ENCODE measurements around the gene CCBE1.
"Not testable (repeated sequence)": the region's sequence is repeated elsewhere in the genome, so short reads cannot be mapped to it uniquely, and the experiment has no call there.

Gene CCBE1

DNA sequence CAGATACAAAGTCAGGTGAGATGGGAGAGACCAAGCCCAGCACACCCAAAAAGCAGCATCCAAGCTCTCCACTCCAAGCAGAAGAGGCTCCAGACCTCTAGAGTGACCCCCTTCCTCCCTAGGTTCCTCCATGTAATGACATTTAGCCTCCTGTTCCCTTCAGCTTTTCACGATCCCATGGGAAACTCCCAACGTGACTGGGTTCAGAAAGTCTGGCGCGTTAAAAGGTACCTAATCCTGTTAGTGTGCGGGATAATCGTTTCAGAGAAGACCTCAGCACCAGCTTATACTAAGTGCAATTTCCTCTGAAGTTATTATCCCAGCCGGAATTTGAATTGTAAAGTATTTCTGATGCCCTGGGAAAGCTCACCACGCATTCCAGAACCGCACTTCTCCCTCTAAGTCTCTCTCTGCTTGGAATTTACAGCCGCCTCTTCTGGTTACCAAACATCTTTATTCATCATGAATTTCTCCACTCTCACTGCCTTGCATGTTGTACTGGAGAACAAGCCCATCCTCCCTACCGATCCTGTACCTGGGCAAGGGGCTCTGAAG, 46.9 kb downstream of the CCBE1 start:
- DNase-seq: no peak

DNA sequence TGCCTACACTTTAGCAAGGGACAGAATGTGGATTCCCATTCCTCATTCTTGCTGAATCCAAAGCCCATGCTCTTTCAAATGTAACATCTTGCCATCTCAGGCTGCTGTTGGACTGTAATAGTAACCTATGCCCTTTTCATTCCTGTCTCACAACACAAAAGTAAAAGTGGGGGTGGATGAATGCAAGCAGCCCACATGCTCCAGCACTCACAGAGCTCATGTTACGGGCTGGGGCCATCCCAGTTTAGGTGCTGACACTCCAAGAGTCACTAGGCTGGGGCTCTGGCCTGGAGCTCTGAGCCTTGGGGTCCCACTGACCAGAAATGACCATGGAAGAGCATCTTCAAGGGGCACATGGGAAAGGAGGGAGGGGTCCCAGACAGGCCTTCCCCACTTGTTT, 47.6 kb downstream of the CCBE1 start:
- no peak for DNase-seq

DNA sequence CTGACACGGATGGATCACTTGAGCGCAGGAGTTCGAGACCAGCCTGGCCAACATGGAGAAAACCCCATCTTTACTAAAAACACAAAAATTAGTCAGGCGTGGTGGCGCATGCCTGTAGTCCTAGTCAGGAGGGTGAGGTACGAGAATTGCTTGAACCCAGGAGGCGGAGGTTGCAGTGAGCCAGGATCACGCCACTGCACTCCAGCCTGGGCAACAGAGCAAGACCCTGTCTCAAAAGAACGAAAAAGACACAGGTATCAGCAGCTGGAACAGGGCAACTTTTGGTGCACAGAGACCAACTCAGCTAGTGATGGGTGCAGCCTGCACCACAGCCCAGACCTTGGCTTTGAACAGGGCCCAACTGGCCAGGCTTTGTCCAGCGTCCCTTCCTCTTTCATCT, 48.8 kb downstream of the CCBE1 start:
- DNase-seq: not testable (repeated sequence)

DNA sequence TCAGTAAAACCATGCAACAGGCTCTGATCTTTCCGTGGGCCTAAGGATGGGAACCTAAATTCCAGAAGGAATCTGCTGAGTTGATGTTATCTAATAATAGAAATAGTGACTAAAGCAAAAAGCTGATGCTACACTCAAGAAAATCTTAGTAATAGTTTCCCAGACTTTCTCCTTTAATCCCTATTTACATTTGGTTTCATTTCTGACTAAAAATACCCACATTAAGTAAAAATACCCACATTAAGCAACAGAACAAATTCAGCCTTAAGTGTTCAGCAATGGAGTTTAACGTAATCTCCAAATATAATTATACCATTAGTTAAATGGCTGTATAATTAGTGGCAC, 50.3 kb downstream of the CCBE1 start:
- no peak for DNase-seq

DNA sequence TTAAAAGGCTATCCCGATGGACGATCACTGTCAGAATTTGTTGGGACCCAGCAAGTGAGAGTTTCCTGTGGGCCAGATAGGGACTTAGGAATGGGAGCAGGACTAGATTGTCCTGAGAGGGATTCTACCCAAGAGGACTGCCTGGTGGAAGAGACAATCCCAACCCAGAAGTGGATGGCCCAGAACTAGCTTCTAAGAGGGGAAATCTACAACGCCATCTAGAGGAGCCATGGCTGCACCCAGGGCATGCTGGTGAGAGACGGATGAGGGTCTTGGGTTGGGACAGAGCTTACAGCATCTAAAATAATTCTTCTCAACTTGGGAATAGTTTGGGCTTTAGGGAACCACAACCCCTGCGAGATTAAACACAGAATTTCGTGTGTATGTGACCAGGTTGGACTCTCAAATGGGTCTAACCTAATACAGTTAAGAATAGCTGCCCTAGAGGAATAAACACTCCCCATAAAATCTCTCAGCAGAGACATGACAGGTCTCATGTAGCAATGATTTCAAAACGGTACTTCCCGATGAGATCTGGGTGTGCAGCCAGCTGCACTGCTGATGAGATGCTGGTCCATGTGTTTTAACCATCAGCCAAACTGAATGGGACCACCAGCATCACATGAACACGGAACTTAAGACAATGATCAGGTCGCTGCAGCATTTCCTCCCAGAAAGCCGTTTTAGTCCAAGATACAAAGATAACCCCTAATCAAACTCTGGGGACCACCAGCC, 50.8 kb downstream of the CCBE1 start:
- no peak for DNase-seq

DNA sequence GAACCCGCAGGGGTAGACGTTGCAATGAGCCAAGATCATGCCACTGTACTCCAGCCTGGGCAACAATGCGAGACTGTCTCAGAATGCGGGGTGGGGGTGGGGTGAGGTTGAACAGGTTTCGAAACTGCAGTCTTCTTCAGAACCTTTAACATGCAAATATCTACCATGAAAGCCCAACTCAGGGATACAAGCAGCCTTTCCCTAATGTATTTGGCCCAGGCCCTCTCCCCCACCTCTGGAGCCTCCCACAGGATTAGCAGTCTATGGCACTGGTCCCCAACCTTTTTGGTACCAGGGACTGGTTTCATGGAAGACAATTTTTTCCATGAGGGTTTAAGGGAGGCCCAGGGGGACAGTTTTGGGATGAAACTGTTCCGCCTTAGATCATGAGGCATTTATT, 53.5 kb downstream of the CCBE1 start:
- DNase-seq: no peak

DNA sequence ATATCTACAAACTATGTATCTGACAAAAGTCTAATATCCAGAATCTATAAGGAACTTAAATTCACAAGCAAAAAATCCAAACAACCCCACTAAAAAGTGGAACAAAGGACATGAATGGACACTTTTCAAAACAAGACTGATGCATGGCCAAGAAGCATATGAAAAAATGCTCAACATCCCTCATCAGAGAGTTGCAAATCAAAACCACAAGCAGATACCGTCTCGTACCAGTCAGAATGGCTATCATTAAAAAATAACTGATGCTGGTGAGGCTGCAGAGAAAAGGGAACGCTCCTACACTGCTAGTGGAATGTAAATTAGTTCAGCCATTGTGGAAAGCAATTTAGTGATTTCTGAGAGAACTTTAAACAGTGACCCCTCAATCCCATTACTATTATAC, 56.5 kb downstream of the CCBE1 start:
- no peak for DNase-seq

DNA sequence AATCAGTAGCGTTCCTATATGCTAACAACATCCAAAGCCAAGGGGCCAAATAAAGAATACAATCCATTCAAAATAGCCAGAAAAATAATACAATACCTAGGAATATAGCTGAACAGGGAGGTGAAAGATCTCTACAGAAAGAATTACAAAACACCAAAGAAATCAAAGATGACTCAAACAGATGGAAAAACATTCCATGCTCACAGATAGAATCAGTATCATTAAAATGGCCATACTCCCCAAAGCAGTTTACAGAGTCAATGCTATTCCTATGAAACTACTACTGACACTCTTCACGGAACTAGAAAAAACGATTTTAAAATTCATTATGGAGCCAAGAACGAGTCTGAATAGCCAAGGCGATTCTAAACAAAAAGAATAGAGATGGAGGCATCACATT, 57.4 kb downstream of the CCBE1 start:
- no peak for DNase-seq

DNA sequence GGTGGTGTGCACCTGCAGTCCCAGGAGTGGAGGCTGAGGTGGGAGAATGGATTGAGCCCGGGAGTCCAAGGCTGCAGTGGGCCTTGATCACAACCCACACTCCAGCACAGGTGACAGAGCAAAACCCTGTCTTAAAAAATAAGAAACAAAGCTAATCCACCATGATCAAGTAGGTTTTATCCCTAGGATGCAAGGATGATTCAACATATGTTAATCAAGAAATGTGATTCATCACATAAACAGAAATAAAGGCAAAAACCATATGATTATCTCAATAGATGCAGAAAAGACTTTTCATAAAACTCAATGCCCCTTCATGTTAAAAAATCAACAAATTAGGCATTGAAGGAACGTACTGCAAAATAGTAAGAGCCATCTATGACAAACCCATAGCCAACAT, 58.1 kb downstream of the CCBE1 start:
- no peak for DNase-seq

DNA sequence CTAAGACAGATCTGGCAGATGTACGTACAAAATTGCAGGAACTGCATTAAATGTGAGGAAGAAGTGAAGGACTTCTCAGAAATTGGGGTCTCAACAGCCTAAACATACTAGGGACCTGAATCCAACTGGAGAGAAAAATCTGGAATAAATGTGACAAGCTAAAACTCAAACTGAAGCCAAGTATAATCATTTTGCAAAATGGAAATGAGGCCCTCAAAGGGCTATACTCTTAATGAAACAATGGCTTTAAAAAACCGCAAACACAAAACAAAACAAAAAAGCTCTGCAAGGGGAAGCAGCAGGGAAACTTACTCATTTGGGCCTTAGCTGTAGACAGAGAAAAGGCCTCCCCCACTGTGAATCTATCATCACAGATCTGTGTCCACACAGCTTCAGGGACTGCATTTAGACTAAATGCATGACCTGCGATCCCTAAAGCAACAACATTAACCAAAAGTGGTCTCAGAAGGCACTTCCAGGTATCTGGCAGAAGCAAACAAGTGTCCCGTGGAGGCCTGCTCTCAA, 63.2 kb downstream of the CCBE1 start:
- no peak for DNase-seq

DNA sequence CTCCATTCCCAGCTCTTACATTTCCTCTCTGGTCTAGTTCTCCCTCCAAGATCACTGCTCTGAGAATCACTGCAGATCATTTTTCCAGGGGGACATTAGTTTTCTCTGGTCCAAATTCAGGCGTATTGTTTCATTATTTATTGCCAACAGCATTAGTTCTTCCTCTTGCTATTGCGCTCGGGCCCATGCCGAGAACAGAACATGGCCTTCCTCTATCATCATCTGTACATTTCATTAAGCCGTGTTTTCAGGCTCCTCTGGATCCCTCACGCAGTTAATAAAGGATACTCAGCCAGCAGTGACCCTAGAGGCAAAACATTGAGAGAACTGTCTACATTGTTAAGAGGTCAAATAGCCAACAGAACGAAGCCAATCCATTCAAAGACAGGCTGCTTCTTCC, 63.9 kb downstream of the CCBE1 start:
- no peak for DNase-seq

DNA sequence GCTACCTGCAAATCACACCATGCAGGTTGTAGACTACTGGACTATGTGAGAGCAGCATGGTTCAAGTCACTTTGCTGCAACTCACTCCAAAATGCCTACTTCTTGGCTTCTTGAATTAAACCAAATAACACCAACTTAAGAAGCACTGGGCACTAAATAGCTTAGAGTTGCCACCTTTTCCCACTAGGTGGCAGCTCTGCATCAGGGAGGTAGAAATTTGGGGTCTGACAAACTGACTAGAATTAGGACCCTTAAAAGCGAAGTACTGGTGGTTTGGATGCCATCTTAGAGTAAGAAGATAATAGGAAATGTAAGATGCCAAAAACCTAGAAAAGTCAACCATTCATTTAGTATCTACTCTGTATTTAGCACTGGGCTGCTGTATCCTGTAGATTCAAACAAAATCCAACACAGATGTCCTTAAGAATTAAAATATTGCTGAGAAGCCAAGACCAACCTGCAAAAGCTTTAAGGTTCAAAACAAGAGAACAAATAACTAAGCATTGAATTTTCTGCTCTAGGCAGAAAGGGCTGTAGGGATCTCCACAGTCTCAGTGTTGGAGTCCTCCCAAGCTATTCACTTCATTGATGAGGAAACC, 65.5 kb downstream of the CCBE1 start:
- DNase-seq: peak; percentile 26

DNA sequence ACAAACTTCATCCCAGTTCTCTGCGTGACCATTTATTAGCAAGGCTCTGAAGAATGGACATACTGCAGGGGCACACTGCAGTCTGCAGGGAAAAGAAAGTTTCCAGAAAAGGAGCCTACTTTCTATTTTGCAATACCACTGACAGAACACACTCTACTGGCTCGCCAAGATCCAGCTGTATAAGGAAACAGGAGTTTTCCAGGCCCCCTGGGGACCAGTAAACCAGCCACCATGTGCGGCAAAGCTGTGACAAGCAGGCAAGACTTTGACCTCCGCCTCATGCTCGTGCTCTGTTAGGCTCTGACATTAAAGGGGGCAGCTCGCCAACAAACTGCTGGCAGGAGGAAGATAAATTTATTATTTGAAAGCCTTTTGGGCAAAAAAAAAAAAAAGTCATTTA, 67.3 kb downstream of the CCBE1 start:
- no peak for DNase-seq

DNA sequence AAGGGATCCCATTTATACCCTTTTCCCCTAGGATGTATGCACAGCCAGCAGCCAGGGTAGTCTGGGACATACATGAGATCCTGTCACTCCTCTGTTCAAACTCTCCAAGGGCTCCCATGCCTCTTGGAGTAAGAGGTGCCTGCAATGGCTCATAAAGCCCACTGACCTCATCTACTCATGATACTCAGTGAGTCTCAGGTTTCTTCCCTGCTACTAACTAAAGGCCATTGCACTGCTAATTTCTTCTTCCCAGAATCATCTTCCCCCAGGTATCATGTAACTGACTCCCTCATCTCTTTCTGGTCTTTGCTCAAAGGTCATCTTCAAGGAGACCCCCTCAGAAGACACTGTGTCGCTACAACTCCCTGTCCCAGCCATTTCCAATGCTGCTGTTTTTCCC, 68.2 kb downstream of the CCBE1 start:
- no peak for DNase-seq

DNA sequence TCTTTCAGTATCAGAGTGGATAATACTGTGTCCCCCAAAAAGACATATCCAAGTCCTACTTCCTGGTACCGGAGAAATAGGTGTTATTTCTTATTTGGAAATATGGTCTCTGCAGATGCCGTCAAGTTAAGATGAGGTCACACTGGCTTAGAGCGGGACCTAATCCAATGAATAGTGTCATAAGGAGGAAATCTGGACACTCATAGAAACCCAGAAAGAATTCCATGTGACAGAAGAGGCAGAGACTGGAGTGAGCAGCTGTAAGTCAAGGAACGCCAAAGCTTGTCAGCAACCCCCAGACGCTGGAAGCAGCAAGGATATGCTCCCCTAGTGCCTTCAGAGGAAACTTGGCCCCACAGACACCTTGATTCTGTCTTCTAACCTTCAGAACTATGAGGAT, 69.8 kb downstream of the CCBE1 start:
- DNase-seq: no peak

DNA sequence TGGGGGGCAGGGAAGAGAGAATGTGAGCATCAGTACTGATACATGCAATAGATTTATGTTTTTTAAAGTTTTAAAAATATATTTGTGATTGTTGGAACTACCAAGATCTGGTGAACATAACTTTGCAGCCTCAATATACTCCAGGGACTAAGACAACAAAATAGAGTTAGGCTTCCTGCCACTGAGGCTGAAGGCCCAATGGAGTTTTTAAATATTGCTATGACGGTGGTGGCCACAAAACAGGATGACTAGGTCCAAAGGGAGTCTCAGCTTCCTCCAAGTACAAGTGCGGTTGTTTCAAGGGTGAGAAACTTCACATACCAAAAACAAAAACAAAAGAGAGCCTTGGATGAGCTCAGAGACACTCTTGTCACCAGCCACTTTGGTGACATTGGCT, 72.9 kb downstream of the CCBE1 start:
- DNase-seq: no peak

DNA sequence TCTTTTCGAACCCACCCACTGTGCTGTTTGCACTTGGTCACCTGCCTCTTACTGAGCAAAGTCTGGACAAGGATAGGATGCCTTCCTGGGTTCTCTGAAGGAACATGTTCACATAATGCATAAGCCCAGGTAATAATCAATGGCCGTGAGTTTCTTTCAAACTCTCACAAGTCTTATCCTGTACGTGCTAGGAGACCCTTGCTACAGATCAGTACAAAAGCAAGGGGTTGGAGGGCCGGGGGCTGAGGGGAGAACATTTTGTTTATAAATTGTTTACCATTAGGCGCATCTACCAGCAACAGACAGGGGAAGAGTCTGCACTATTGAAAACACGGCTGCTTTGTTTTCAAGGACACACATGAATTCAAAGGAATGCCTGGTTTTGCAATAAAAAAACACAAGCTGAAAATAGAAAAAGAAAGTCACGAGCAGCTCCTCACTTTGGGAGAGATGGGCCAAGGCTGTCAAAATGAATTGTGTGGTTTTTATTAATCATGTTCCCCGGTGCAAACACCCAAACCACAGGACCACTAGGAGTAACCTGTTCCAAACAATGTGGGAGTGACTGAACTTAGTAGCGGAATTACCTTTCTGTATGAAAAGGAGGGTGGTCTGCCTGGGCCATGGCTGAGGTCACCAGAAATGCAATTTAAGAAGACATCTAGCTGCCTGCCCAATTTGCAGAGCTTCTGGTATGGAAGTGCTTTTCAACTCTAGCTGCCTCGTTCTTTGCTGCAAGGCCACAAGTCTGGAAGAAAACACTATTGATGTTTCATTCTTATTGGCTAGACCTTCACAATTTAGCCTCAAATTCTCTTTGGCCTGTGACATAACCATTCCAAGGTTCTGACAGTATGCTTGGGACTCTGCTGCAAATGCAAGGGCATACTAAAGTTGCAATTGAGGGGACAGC, 73.5 kb downstream of the CCBE1 start:
- no peak for DNase-seq

DNA sequence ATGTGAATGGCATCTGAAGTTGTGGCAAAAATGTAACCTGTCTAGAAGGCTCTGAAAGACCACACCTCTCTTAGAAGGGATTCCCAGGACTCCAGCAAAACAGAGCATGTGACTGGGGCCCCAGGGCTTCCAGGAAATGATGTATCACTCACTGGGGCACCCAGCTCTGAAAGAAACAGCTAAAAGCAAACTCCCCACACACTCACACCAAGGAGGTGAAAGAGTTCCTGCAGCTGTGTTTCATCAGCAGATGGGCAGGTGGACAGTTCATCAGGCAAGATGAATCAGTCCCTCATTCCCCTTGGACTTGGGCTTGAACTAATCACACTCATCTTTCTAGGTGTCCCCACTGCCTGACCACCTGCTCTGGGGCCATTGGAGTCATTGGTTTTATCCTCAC, 76.2 kb downstream of the CCBE1 start:
- DNase-seq: no peak

DNA sequence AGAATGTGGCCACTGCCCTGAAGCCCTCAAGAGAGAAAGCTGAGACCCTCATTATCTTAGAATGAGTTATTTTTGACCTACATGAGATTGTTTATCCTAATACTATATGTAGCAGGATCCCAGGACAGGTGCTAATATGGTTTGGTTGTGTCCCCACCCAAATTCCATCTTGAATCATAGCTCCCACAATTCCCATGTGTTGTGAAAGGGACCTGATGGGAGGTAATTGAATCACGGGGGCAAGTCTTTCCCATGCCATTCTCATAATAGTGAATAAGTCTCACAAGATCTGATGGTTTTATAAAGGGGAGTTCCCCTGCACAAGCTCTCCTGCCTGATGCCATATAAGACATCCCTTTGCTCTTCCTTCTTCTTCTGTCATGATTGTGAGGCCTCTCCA, 76.8 kb downstream of the CCBE1 start:
- no peak for DNase-seq

DNA sequence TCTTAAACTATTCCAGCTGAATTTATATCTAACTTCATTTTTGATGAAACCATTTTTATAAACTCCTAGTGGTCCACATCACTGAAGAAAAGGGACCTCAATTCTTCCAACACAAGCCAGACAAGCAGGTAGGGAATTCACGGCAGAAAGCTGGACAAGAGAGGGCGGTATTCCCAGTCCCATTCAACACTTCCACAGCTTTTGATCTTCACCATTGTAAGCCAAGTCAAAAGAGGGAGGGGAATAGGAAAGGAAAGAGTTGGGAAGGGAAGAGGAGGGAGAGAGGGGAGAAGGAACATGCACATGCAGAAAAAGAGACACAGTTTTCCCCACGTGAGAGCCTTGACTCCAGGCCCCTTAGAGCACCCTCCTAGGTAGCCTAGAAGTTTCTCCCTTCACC, 77.4 kb downstream of the CCBE1 start:
- DNase-seq: no peak

DNA sequence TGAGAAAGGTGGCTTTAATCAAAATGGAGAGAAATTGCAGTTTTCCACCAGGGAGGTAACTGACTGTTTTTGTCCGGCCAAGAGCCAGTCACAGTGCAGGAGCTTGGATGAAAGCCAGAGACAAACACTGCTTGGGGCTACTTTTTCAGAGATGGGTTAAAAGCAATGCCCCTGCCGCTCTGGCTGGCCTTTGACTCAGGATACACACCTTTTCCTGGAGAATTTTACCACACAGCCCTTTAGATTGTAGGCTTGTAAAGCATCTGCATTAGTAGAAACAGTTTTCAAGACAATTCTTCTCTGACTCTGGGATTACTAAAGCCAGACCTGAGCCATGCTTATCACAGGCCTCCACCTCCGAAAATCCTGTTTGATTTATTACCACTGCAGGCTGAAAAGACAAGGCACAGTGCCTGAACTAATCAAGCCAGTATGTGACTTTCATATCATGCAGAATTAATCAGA, 79.7 kb downstream of the CCBE1 start:
- no peak for DNase-seq

DNA sequence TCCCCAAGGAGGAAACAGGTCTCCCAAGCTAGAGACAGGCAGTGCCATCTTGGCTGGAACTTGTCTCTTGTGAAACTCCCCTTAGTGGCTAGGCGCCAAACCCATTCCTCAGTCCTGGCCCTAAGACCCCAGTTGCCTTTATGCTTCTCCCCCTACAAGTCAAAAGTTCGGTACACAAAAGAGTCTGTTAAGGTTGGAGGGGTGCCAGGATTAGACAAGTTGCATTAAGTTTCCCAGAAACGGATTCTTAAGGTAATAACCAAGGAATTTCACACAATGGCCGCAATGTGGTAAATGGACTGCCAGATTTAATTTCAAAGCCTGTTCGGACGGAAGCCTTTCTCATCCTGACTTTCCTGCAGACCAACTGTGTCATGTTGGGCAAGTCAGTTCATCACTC, 80.7 kb downstream of the CCBE1 start:
- no peak for DNase-seq

DNA sequence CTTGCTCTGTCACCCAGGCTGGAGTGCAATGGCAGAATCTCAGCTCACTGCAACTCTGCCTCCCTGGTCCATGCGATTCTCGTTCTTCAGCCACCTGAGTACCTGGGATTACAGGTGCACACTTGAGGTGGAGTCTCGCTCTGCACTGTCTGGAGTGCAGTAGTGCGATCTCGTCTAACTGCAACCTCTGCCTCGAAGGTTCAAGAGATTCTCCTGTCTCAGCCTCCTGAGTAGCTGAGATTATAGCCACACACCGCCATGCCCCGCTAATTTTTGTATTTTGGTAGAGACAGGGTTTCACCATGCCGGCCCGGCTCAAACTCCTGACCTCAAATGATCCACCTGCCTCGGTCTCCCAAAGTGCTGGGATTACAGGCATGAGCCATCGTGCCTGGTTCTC, 83.3 kb downstream of the CCBE1 start:
- DNase-seq: no peak

DNA sequence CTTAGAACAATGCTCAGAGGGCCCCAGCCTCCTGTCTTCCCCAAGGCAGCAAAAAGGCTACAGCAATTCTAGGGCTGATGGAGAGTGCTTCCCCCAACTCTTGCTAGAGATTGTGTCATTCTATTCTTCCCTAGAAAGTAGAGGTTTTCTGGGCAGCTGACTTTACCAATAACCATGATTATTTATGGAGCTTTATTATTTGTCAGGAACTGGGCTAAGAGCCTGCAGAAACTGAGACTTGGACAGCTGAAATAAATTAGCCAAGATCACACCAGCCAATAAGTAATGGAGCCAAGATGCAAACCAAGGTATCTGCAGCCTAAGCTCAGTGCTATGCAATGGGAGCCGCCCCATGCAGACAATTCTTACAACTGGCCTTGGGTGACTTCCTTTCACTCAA, 84.8 kb downstream of the CCBE1 start:
- DNase-seq: no peak
